HuH-7.5 (cell line): ENCODE data around the gene TMEM44.
A peak's percentile ranks its signal among the peaks of the same experiment; 100 is the strongest.
"Not testable (repeated sequence)": the region's sequence is repeated elsewhere in the genome, so short reads cannot be mapped to it uniquely, and the experiment has no call there.

ENCODE experiments used
- DNase-seq: peaks from one replicate; pipeline ENCODE4 v3.0.0; 2011; ENCODE audit warnings: low spot score

Gene TMEM44

GRCh38 chr3:194640829-194641228 is 7.6 kb upstream of the TMEM44 start:
- DNase-seq, result no peak

GRCh38 chr3:194638991-194639605 is 5.9 kb upstream of the TMEM44 start:
- DNase-seq, result no peak

- DNase-seq, result no peak
Measured at GRCh38 chr3:194637541-194638400, 4.6 kb upstream of the TMEM44 start.

GRCh38 chr3:194637066-194637465 is 3.8 kb upstream of the TMEM44 start:
- DNase-seq, result no peak

- DNase-seq, result peak; percentile 63
Measured at GRCh38 chr3:194632809-194633348, 340 bp downstream of the TMEM44 start.

GRCh38 chr3:194632226-194632808 is 902 bp downstream of the TMEM44 start:
- DNase-seq, result no peak

GRCh38 chr3:194631696-194632095 is 1.5 kb downstream of the TMEM44 start:
- DNase-seq, result no peak

- not testable (repeated sequence) for DNase-seq
Measured at GRCh38 chr3:194630681-194631080, 2.5 kb downstream of the TMEM44 start.

- DNase-seq, result no peak
Measured at GRCh38 chr3:194624956-194625355, 8.3 kb downstream of the TMEM44 start.

- DNase-seq, result no peak
Measured at GRCh38 chr3:194623449-194624290, 9.5 kb downstream of the TMEM44 start.

- no peak for DNase-seq
Measured at GRCh38 chr3:194622621-194623340, 10.4 kb downstream of the TMEM44 start.

- DNase-seq, result no peak
Measured at GRCh38 chr3:194621947-194622346, 11.3 kb downstream of the TMEM44 start.

- no peak for DNase-seq
Measured at GRCh38 chr3:194620196-194620595, 13.0 kb downstream of the TMEM44 start.

GRCh38 chr3:194619741-194620140 is 13.5 kb downstream of the TMEM44 start:
- no peak for DNase-seq

- DNase-seq, result no peak
Measured at GRCh38 chr3:194618858-194619608, 14.2 kb downstream of the TMEM44 start.

- DNase-seq, result no peak
Measured at GRCh38 chr3:194617827-194618226, 15.4 kb downstream of the TMEM44 start.

- DNase-seq, result no peak
Measured at GRCh38 chr3:194617143-194617671, 16.0 kb downstream of the TMEM44 start.

- DNase-seq, result no peak
Measured at GRCh38 chr3:194615226-194615625, 18.0 kb downstream of the TMEM44 start.

GRCh38 chr3:194612221-194612620 is 21.0 kb downstream of the TMEM44 start:
- no peak for DNase-seq

GRCh38 chr3:194610689-194611088 is 22.5 kb downstream of the TMEM44 start:
- no peak for DNase-seq
